Endothelial cell of umbilical vein (primary cell): Measurements from ENCODE around the gene REEP1. TPM values are rescaled to one million over a fixed set of nuclear protein-coding genes. Genes with fewer than 3 reads are reported as not detected.

Experiments
- BruUV-seq: library from RNA; stranded (reverse); fragments of 400-500 nt; replicated peaks from 2 replicates; lab custom pipeline; 2021; lab: Mats Ljungman, UMichigan
- CTCF ChIA-PET: fragments of 300-600, 350-600 bp; sonication (Branson Sonifier 250); formaldehyde crosslinking; loops from one replicate; lab custom pipeline; 2021; ENCODE audit warnings: antibody characterized with exemption, inconsistent platforms; lab: Charles Lee
- POLR2A ChIA-PET: fragments of 300-600, 350-600 bp; sonication (Branson Sonifier 250); formaldehyde crosslinking; loops from one replicate; lab custom pipeline; 2021; ENCODE audit warnings: antibody characterized with exemption, inconsistent platforms; lab: Charles Lee
- DNase-seq: peaks from one replicate; pipeline ENCODE4 v3.0.0-alpha.2; 2011; ENCODE audit warnings: low read depth, low spot score
- FAIRE-seq: peaks from 2 replicates; lab custom pipeline; 2011; peaks lifted over from hg19 to GRCh38; lab: Jason Lieb, UNC
- H2AFZ ChIP-seq: 2 replicates; pipeline ENCODE4 v1.6.0; 2012; ENCODE audit warnings: low read depth, low read length, control low read depth, inconsistent platforms
- H3K27ac ChIP-seq: 2 replicates; pipeline ENCODE4 v1.5.1; 2011; ENCODE audit warnings: low read depth, mild to moderate bottlenecking, control low read depth, low read length, moderate library complexity; ENCODE audit not compliant: insufficient read depth
- H3K27me3 ChIP-seq, 2 experiments: 2 replicates each; pipeline versions ENCODE4 v1.6.0 to v1.6.1; 2011; ENCODE audit warnings: low read length in 2 of 2, mixed read lengths in 1 of 2; ENCODE audit not compliant: control insufficient read depth in 2 of 2, insufficient read depth in 2 of 2
- H3K36me3 ChIP-seq, 2 experiments: 2 replicates in 1 of 2; 3 replicates in 1 of 2; pipeline ENCODE4 v1.5.1; 2011; ENCODE audit warnings: low read length in 2 of 2, mild to moderate bottlenecking in 1 of 2, moderate library complexity in 1 of 2; ENCODE audit not compliant: control insufficient read depth in 2 of 2, insufficient read depth in 2 of 2; ENCODE audit errors: extremely low read depth in 1 of 2
- H3K4me1 ChIP-seq: 3 replicates; pipeline ENCODE4 v1.5.1; 2011; ENCODE audit warnings: mild to moderate bottlenecking, low read length; ENCODE audit not compliant: control insufficient read depth, insufficient read depth; ENCODE audit errors: extremely low read depth
- H3K4me2 ChIP-seq: 2 replicates; pipeline ENCODE4 v1.6.1; 2011; ENCODE audit warnings: low read length, control low read depth, mixed read lengths; ENCODE audit not compliant: insufficient read depth
- H3K4me3 ChIP-seq, 3 experiments: fragments of 200-600 bp in 1 of 3; sonication (generic), shearing (Covaris generic) in 1 of 3; replicated peaks in 1 of 3; 2 replicates each; pipeline ENCODE4 v1.5.1; 2011 to 2016; ENCODE audit warnings: control low read depth in 3 of 3, low read length in 3 of 3, mild to moderate bottlenecking in 2 of 3, inconsistent platforms in 1 of 3, low read depth in 1 of 3, moderate library complexity in 1 of 3; ENCODE audit not compliant: insufficient read depth in 1 of 3
- H3K79me2 ChIP-seq: 2 replicates; pipeline ENCODE4 v1.6.0; 2012; ENCODE audit warnings: low read length, inconsistent platforms; ENCODE audit not compliant: control insufficient read depth, insufficient read depth
- H3K9ac ChIP-seq: replicated peaks from 2 replicates; pipeline ENCODE3; 2011; ENCODE audit warnings: low read length, control low read depth; ENCODE audit not compliant: insufficient read depth; ENCODE audit errors: extremely low read depth
- H3K9me1 ChIP-seq: replicated peaks from 3 replicates; pipeline ENCODE4 v1.6.0; 2011; ENCODE audit warnings: mild to moderate bottlenecking, low read length; ENCODE audit not compliant: control insufficient read depth, insufficient read depth; ENCODE audit errors: extremely low read depth
- H3K9me3 ChIP-seq: replicated peaks from 2 replicates; pipeline ENCODE4 v1.5.1; 2012; ENCODE audit warnings: low read length, inconsistent platforms; ENCODE audit not compliant: control insufficient read depth, insufficient read depth
- H4K20me1 ChIP-seq: replicated peaks from 2 replicates; pipeline ENCODE3; 2011; ENCODE audit warnings: mild to moderate bottlenecking, low read length; ENCODE audit not compliant: control insufficient read depth, insufficient read depth; ENCODE audit errors: extremely low read depth
- CTCF ChIP-seq, 2 donors: IDR thresholded peaks; 1 replicate in 1 of 2; 2 replicates in 1 of 2; pipeline ENCODE4 v1.5.1; 2011; ENCODE audit warnings: low read length in 2 of 2, mild to moderate bottlenecking in 2 of 2, moderate library complexity in 2 of 2, control low read depth in 1 of 2, inconsistent platforms in 1 of 2, low read depth in 1 of 2; ENCODE audit not compliant: insufficient read depth in 1 of 2; ENCODE audit errors: extremely low read depth in 1 of 2
- EZH2 ChIP-seq: IDR thresholded peaks from 2 replicates; pipeline ENCODE4 v1.6.1; 2012; ENCODE audit warnings: borderline replicate concordance, low read depth, mild to moderate bottlenecking, moderate library complexity, low read length, inconsistent platforms; ENCODE audit not compliant: severe bottlenecking
- FOS ChIP-seq: IDR thresholded peaks from 2 replicates; pipeline ENCODE4 v1.6.1; 2011; ENCODE audit warnings: mild to moderate bottlenecking, low read length, moderate library complexity, borderline replicate concordance; ENCODE audit not compliant: insufficient read depth
- GATA2 ChIP-seq: IDR thresholded peaks from 2 replicates; pipeline ENCODE4 v1.7.0; 2011; ENCODE audit warnings: low read depth, mild to moderate bottlenecking, moderate library complexity, mixed read lengths, low read length; ENCODE audit not compliant: insufficient read length, insufficient read depth
- JUN ChIP-seq: IDR thresholded peaks from 2 replicates; pipeline ENCODE4 v1.6.1; 2011; ENCODE audit warnings: borderline replicate concordance, low read depth; ENCODE audit not compliant: insufficient read length, insufficient read depth
- MAX ChIP-seq: IDR thresholded peaks from 2 replicates; pipeline ENCODE4 v1.6.1; 2011; ENCODE audit not compliant: insufficient read depth, insufficient read length
- MYC ChIP-seq: IDR thresholded peaks from one replicate; pipeline ENCODE4 v1.6.1; 2011; ENCODE audit warnings: mild to moderate bottlenecking, low read depth, low read length
- POLR2A ChIP-seq: IDR thresholded peaks from 2 replicates; pipeline ENCODE4 v1.6.1; 2012; ENCODE audit warnings: low read depth, mild to moderate bottlenecking, control low read depth, low read length
- POLR2AphosphoS5 ChIP-seq: IDR thresholded peaks from 2 replicates; pipeline ENCODE4 v1.6.1; 2012; ENCODE audit warnings: low read depth, mild to moderate bottlenecking, control low read depth, low read length, moderate library complexity; ENCODE audit not compliant: insufficient read depth
- dilution Hi-C: fragments of 300-500 bp; cut with MboI; formaldehyde crosslinking; loops from one replicate; pipeline ENCODE4 v1.15.0; 2019; ENCODE audit warnings: low sequenced_read_pairs; ENCODE audit not compliant: extremely low pct_ligation_motif_present
- intact Hi-C: fragments of 100-400 bp; cut with micrococcal nuclease; formaldehyde crosslinking; loops from one replicate; pipeline ENCODE4 v1.10.0; 2022
- polyA plus RNA-seq, 4 experiments: library from polyadenylated mRNA; depleted of rRNA in 3 of 4; stranded (reverse) in 3 of 4; unstranded in 1 of 4; fragments of >200 nt; gene quantifications; 2 replicates each; pipeline versions ENCODE4 v1.2.1 to v1.2.3, GENCODE V29; 2011 to 2012; ENCODE audit warnings: missing spikeins in 1 of 4
- total RNA-seq: library from RNA; stranded (reverse); gene quantifications from 2 replicates; pipeline ENCODE4 v1.2.3, GENCODE V29; 2021

REEP1 gene
- total and polyA plus RNA-seq, 2 donors (not counting 3 experiments of a cell fraction or from before 2014, with no cell fraction given), result 0.11 to 0.53 TPM

GRCh38 chr2:86341470-86341869, 4.0 kb upstream of the REEP1 start:
- H3K4me3 ChIP-seq, result no peak overlapping the region
- H3K9me3 ChIP-seq, result no peaks in the 10 kb centered on the region
- TF ChIP-seq POLR2AphosphoS5 (no peak), GATA2 (no peak)
- DNase-seq (no peak), FAIRE-seq (no peak)
- no peak overlapping the region for H3K9ac ChIP-seq
- no peak overlapping the region for H3K4me2 ChIP-seq
- dilution Hi-C loops (no loop called here), intact Hi-C loops (no loop called here)
- ChIA-PET POLR2A (no interaction called here), CTCF (interaction anchor here (1.5 kb wide), 1 partner anchor 31 kb away, joined by 5 read pairs; no protein-coding TSS in a partner anchor)
- H3K27ac ChIP-seq, result no peak overlapping the region
- no TSS peak for BruUV-seq
- H3K36me3 ChIP-seq, result no peaks in the 10 kb centered on the region
- H4K20me1 ChIP-seq, result no peaks in the 10 kb centered on the region
- no peaks in the 10 kb centered on the region for H3K79me2 ChIP-seq
- peaks cover 2% of the 10 kb centered on the region for H3K4me1 ChIP-seq
- H2AFZ ChIP-seq, result no peak overlapping the region
- H3K27me3 ChIP-seq, result peaks cover 35 to 60% of the 10 kb centered on the region in 2 experiments
- H3K9me1 ChIP-seq, result no peaks in the 10 kb centered on the region

GRCh38 chr2:86338778-86339295, 1.4 kb upstream of the REEP1 start:
- no peaks in the 10 kb centered on the region for H3K9me1 ChIP-seq
- no peak overlapping the region for H3K4me3 ChIP-seq
- no peak overlapping the region for H3K4me2 ChIP-seq
- DNase-seq (no peak), FAIRE-seq (no peak)
- no peaks in the 10 kb centered on the region for H3K9me3 ChIP-seq
- H2AFZ ChIP-seq, result no peak overlapping the region
- POLR2A ChIA-PET, result no interaction called here
- H3K27me3 ChIP-seq, result peaks cover 46 to 66% of the 10 kb centered on the region in 2 experiments
- H3K4me1 ChIP-seq, result peaks cover 2% of the 10 kb centered on the region
- intact Hi-C loops (no loop called here), dilution Hi-C loops (no loop called here)
- no peak overlapping the region for H3K27ac ChIP-seq
- no peaks in the 10 kb centered on the region for H4K20me1 ChIP-seq
- CTCF ChIA-PET, result interaction anchor here (1.3 kb wide), 1 partner anchor 118 kb away, joined by 4 read pairs; no protein-coding TSS in a partner anchor
- BruUV-seq, result no TSS peak
- H3K36me3 ChIP-seq, result no peaks in the 10 kb centered on the region
- no peaks in the 10 kb centered on the region for H3K79me2 ChIP-seq
- TF ChIP-seq EZH2, result no peak
- no peak for TF ChIP-seq JUN
- no peak for TF ChIP-seq FOS
- TF ChIP-seq POLR2A, result no peak
- no peak for TF ChIP-seq POLR2AphosphoS5
- TF ChIP-seq MYC, result no peak
- TF ChIP-seq MAX, result no peak
- no peak for TF ChIP-seq CTCF (IDR thresholded peaks at IDR 0.05; ENCODE audit: extremely low read depth in 1 of 2, insufficient read depth in 1 of 2, low read depth in 1 of 2, low read length in 2 of 2)
- no peak for TF ChIP-seq GATA2
- H3K9ac ChIP-seq, result no peak overlapping the region
